ENCODE data around the gene MED13L. TPM values are rescaled to one million over a fixed set of nuclear protein-coding genes. Genes with fewer than 3 reads are reported as not detected.

Gene MED13L
- total and polyA plus RNA-seq, 2 of the 4 experiments (the other 2 are of a cell fraction) = 17.9 to 49.1 TPM

DNA sequence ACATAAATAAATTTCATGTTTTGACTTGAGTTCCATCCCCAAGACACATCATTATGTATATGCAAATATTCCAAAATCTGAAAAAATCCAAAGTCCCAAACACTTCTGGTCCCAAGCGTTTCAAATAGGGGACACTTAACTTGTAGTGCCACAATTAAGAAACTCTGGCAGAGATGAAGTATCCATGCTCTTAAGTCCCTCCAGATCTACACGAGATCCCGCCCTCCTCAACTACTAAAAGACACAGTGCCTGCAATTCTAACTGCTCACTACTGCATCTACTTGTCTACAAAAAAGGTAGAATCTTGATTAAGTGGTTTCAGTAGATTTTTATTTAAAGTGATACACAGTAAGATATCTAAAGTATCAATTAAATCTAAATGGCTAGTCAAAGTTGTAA, 97.0 kb downstream of the MED13L start:
- H2BK15ac ChIP-seq (ENCODE audit: low read depth, low read length) = no peak overlapping the region
- no peak overlapping the region for H2AK9ac ChIP-seq (replicated peaks; ENCODE audit: low read depth, low read length, poor library complexity)
- H3K9me1 ChIP-seq (ENCODE audit: insufficient read depth, low read length) = peaks cover 6% of the 10 kb centered on the region
- peaks cover 2% of the 10 kb centered on the region; the same call in 1 of the 2 replicates for H3K4me1 ChIP-seq (ENCODE audit: control insufficient read depth, insufficient read depth, low read length)
- dilution Hi-C loops (cut with HindIII; ENCODE audit: low sequenced_read_pairs, unreplicated experiment) = no loop called here
- intact Hi-C loops (cut with micrococcal nuclease) = loop anchor here (5.0 kb wide), 1 partner anchor 153 kb away; no protein-coding TSS in a partner anchor
- no peak overlapping the region for H3K23ac ChIP-seq (ENCODE audit: low read depth, low read length)
- H4K20me1 ChIP-seq (ENCODE audit: insufficient read depth, low read length) = peaks cover 87% of the 10 kb centered on the region
- H2AK5ac ChIP-seq (ENCODE audit: low read depth, low read length) = no peak overlapping the region
- no peaks in the 10 kb centered on the region for H3K27me3 ChIP-seq (ENCODE audit: control insufficient read depth, insufficient read depth, low read length)
- ATAC-seq (ENCODE audit: low read depth) (no peak), DNase-seq (no peak)
- no peak overlapping the region for H2BK120ac ChIP-seq (ENCODE audit: low read depth, low read length)
- H4K91ac ChIP-seq (ENCODE audit: insufficient read depth, low read depth, low read length) = no peak overlapping the region
- no peak overlapping the region for H2BK5ac ChIP-seq (ENCODE audit: low read depth, low read length, poor library complexity, severe bottlenecking)
- no peak overlapping the region for H3K4me3 ChIP-seq (ENCODE audit: insufficient read depth, low read depth, low read length)
- H3K14ac ChIP-seq (replicated peaks; ENCODE audit: low read depth, low read length) = no peak overlapping the region
- no peaks in the 10 kb centered on the region for H3K9me3 ChIP-seq (ENCODE audit: control insufficient read depth, insufficient read depth, low read length)
- no CpG with 5 or more reads among the region's 3 CpGs for WGBS, 2 experiments (ENCODE audit: extremely low coverage in 2 of 2, insufficient read length in 1 of 2)
- H4K8ac ChIP-seq (ENCODE audit: low read depth in 2 of 2, low read length in 2 of 2) = no peak overlapping the region
- in situ Hi-C loops (cut with MboI; ENCODE audit: low sequenced_read_pairs) = no loop called here
- ChIA-PET POLR2A (ENCODE audit: unreplicated experiment) (no interaction called here), CTCF (no interaction called here)
- H4K5ac ChIP-seq (ENCODE audit: low read depth, low read length) = no peak overlapping the region
- peaks cover 29 to 75% of the 10 kb centered on the region in 2 experiments; a peak in 3 of 4 replicates for H3K79me1 ChIP-seq (ENCODE audit: low read depth in 1 of 2, low read length in 2 of 2)
- no peak overlapping the region for H3K9ac ChIP-seq (ENCODE audit: low read depth, low read length)
- no TSS peak for BruUV-seq (replicated peaks)
- no peak overlapping the region for H3K27ac ChIP-seq (ENCODE audit: insufficient read depth, low read length)
- H3K4ac ChIP-seq (ENCODE audit: low read depth, low read length) = no peak overlapping the region
- H2BK20ac ChIP-seq (ENCODE audit: low read depth, low read length) = no peak overlapping the region
- no peak overlapping the region for H3K18ac ChIP-seq (ENCODE audit: low read depth, low read length)
- no peaks in the 10 kb centered on the region for H3K36me3 ChIP-seq (ENCODE audit: control insufficient read depth, insufficient read depth, low read length)
- no peak overlapping the region for H3K4me2 ChIP-seq (ENCODE audit: low read depth, low read length)
- H2AFZ ChIP-seq (replicated peaks; ENCODE audit: low read length, poor library complexity) = no peak overlapping the region
- H3K56ac ChIP-seq (ENCODE audit: extremely low read depth, insufficient read depth, low read length) = no peak overlapping the region
- TF ChIP-seq, protein P1, sequence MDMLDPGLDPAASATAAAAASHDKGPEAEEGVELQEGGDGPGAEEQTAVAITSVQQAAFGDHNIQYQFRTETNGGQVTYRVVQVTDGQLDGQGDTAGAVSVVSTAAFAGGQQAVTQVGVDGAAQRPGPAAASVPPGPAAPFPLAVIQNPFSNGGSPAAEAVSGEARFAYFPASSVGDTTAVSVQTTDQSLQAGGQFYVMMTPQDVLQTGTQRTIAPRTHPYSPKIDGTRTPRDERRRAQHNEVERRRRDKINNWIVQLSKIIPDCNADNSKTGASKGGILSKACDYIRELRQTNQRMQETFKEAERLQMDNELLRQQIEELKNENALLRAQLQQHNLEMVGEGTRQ (IDR thresholded peaks at IDR 0.05; ENCODE audit: low read depth, low read length) = no peak
- no peak for TF ChIP-seq CEBPB (IDR thresholded peaks at IDR 0.05; ENCODE audit: low read depth, low read length)
- no peak for TF ChIP-seq NFE2L2 (IDR thresholded peaks at IDR 0.05; ENCODE audit: low read depth, low read length)
